Large intestine (tissue), 12 donors: ENCODE results near the gene CDC42EP3. TPM values are rescaled to one million over a fixed set of nuclear protein-coding genes. Genes with fewer than 3 reads are reported as not detected.

Source experiments
- DNase-seq, 2 donors: peaks; one replicate each; pipeline versions ENCODE4 v3.0.0 to v3.0.0-alpha.2; 2013
- H3K27ac ChIP-seq: one replicate; pipeline ENCODE4 v1.5.1; 2013; ENCODE audit warnings: low read length
- H3K27me3 ChIP-seq: 2 replicates; pipeline ENCODE4 v1.6.1; 2013; ENCODE audit warnings: low read length; ENCODE audit not compliant: control insufficient read depth, insufficient read depth
- H3K36me3 ChIP-seq: 2 replicates; pipeline ENCODE4 v1.6.1; 2013; ENCODE audit warnings: low read length; ENCODE audit not compliant: control insufficient read depth, insufficient read depth
- H3K4me1 ChIP-seq: one replicate; pipeline ENCODE4 v1.6.1; 2013; ENCODE audit warnings: low read length; ENCODE audit not compliant: control insufficient read depth, insufficient read depth
- H3K4me3 ChIP-seq: one replicate; pipeline ENCODE4 v1.5.1; 2013; ENCODE audit warnings: low read length
- H3K9me3 ChIP-seq: one replicate; pipeline ENCODE4 v1.6.1; 2013; ENCODE audit warnings: mild to moderate bottlenecking, low read depth, low read length, moderate library complexity; ENCODE audit not compliant: control insufficient read depth
- WGBS: methylation state at CpG from one replicate; pipeline ENCODE4 v1.1.5; 2013; ENCODE audit warnings: low lambda C conversion rate; ENCODE audit not compliant: insufficient coverage; 5-methylcytosine and 5-hydroxymethylcytosine counted together
- long read RNA-seq, 11 donors: transcript quantifications; one replicate each; lab custom pipeline, GENCODE V29; 2026
- polyA plus RNA-seq: library from polyadenylated mRNA; unstranded; fragments of 120-200 nt; gene quantifications from one replicate; pipeline ENCODE4 v1.2.1, GENCODE V29; 2013

CDC42EP3 gene
- polyA plus RNA-seq, result 11.8 TPM
- long read RNA-seq, donor 1, full-length matches to known transcripts, result 2 of 2 reads
- long read RNA-seq, donor 1, partial matches to known transcripts, result 0 of 2 reads
- long read RNA-seq, donor 1, other reads (novel, unspliced or antisense), result 0 of 2 reads
- long read RNA-seq, donor 2, full-length matches to known transcripts, result 4 of 4 reads
- long read RNA-seq, donor 2, partial matches to known transcripts, result 0 of 4 reads
- long read RNA-seq, donor 2, other reads (novel, unspliced or antisense), result 0 of 4 reads
- long read RNA-seq, donor 3, result 0 reads
- long read RNA-seq, donor 4, result 0 reads
- long read RNA-seq, donor 5, full-length matches to known transcripts, result 3 of 3 reads
- long read RNA-seq, donor 5, partial matches to known transcripts, result 0 of 3 reads
- long read RNA-seq, donor 5, other reads (novel, unspliced or antisense), result 0 of 3 reads
- long read RNA-seq, donor 6, full-length matches to known transcripts, result 6 of 6 reads
- long read RNA-seq, donor 6, partial matches to known transcripts, result 0 of 6 reads
- long read RNA-seq, donor 6, other reads (novel, unspliced or antisense), result 0 of 6 reads
- long read RNA-seq, donor 7, full-length matches to known transcripts, result 10 of 10 reads
- long read RNA-seq, donor 7, partial matches to known transcripts, result 0 of 10 reads
- long read RNA-seq, donor 7, other reads (novel, unspliced or antisense), result 0 of 10 reads
- long read RNA-seq, donor 8, full-length matches to known transcripts, result 2 of 2 reads
- long read RNA-seq, donor 8, partial matches to known transcripts, result 0 of 2 reads
- long read RNA-seq, donor 8, other reads (novel, unspliced or antisense), result 0 of 2 reads
- long read RNA-seq, donor 9, full-length matches to known transcripts, result 3 of 3 reads
- long read RNA-seq, donor 9, partial matches to known transcripts, result 0 of 3 reads
- long read RNA-seq, donor 9, other reads (novel, unspliced or antisense), result 0 of 3 reads
- long read RNA-seq, donor 10, full-length matches to known transcripts, result 5 of 5 reads
- long read RNA-seq, donor 10, partial matches to known transcripts, result 0 of 5 reads
- long read RNA-seq, donor 10, other reads (novel, unspliced or antisense), result 0 of 5 reads
- long read RNA-seq, donor 11, full-length matches to known transcripts, result 4 of 4 reads
- long read RNA-seq, donor 11, partial matches to known transcripts, result 0 of 4 reads
- long read RNA-seq, donor 11, other reads (novel, unspliced or antisense), result 0 of 4 reads

GRCh38 chr2:37671009-37671815 is at the start of gene CDC42EP3:
Gene CDC42EP3 (minus strand): TSS chr2:37671642. CDS start chr2:37646587, 25,055 bp downstream.
- WGBS, result no CpG with 5 or more reads among the region's 90 CpGs
- peak in 1 of 2 donors; percentile 51 for DNase-seq
- H3K4me1 ChIP-seq, result peaks cover 3% of the 10 kb centered on the region

GRCh38 chr2:37721201-37721560 is 49.7 kb upstream of the CDC42EP3 start:
- Histone ChIP-seq H3K4me3 (no peak overlapping the region), H3K4me1 (no peaks in the 10 kb centered on the region), H3K27me3 (no peaks in the 10 kb centered on the region), H3K36me3 (no peaks in the 10 kb centered on the region), H3K9me3 (no peaks in the 10 kb centered on the region), H3K27ac (no peak overlapping the region)
- no peak for DNase-seq
- no CpG with 5 or more reads among the region's 2 CpGs for WGBS

More at GRCh38 chr2:37671009-37671815, at the start of gene CDC42EP3:
- peak within 1 kb of the TSS; percentile 52 for H3K27ac ChIP-seq
- H3K9me3 ChIP-seq, result no peaks in the 10 kb centered on the region
- H3K4me3 ChIP-seq, result peak within 1 kb of the TSS; percentile 65
- H3K36me3 ChIP-seq, result no peaks in the 10 kb centered on the region
- peaks cover 22% of the 10 kb centered on the region for H3K27me3 ChIP-seq

GRCh38 chr2:37720533-37721200 is 49.2 kb upstream of the CDC42EP3 start:
- DNase-seq, result no peak
- no peaks in the 10 kb centered on the region for H3K4me1 ChIP-seq
- no peak overlapping the region for H3K27ac ChIP-seq
- H3K36me3 ChIP-seq, result no peaks in the 10 kb centered on the region
- H3K4me3 ChIP-seq, result no peak overlapping the region
- H3K27me3 ChIP-seq, result no peaks in the 10 kb centered on the region
- H3K9me3 ChIP-seq, result no peaks in the 10 kb centered on the region
- WGBS, result 100% methylated on average over 2 of the region's 6 CpGs

GRCh38 chr2:37718515-37719161 is 47.2 kb upstream of the CDC42EP3 start:
- no peak for DNase-seq
- no peak overlapping the region for H3K27ac ChIP-seq
- no peaks in the 10 kb centered on the region for H3K27me3 ChIP-seq
- no peaks in the 10 kb centered on the region for H3K9me3 ChIP-seq
- no peak overlapping the region for H3K4me3 ChIP-seq
- no peaks in the 10 kb centered on the region for H3K4me1 ChIP-seq
- H3K36me3 ChIP-seq, result no peaks in the 10 kb centered on the region
- 78% methylated on average over 3 of the region's 7 CpGs for WGBS

- no peak overlapping the region for H3K4me3 ChIP-seq
- no peak for DNase-seq
- no peaks in the 10 kb centered on the region for H3K27me3 ChIP-seq
- H3K27ac ChIP-seq, result no peak overlapping the region
- no peaks in the 10 kb centered on the region for H3K9me3 ChIP-seq
- H3K4me1 ChIP-seq, result no peaks in the 10 kb centered on the region
- WGBS, result 100% methylated on average over 1 of the region's 3 CpGs
- no peaks in the 10 kb centered on the region for H3K36me3 ChIP-seq
Measured at GRCh38 chr2:37713258-37713700, 41.8 kb upstream of the CDC42EP3 start.

GRCh38 chr2:37711831-37712230 is 40.4 kb upstream of the CDC42EP3 start:
- DNase-seq, result no peak
- no peaks in the 10 kb centered on the region for H3K36me3 ChIP-seq
- H3K27ac ChIP-seq, result no peak overlapping the region
- no peaks in the 10 kb centered on the region for H3K27me3 ChIP-seq
- no peaks in the 10 kb centered on the region for H3K9me3 ChIP-seq
- WGBS, result no CpG with 5 or more reads among the region's 2 CpGs
- H3K4me1 ChIP-seq, result no peaks in the 10 kb centered on the region
- H3K4me3 ChIP-seq, result no peak overlapping the region

GRCh38 chr2:37711308-37711731 is 39.9 kb upstream of the CDC42EP3 start:
- Histone ChIP-seq H3K4me1 (no peaks in the 10 kb centered on the region), H3K9me3 (no peaks in the 10 kb centered on the region), H3K4me3 (no peak overlapping the region), H3K27ac (no peak overlapping the region), H3K27me3 (no peaks in the 10 kb centered on the region), H3K36me3 (no peaks in the 10 kb centered on the region)
- no CpG with 5 or more reads among the region's 1 CpG for WGBS
- no peak for DNase-seq

- Histone ChIP-seq H3K36me3 (no peaks in the 10 kb centered on the region), H3K4me3 (no peak overlapping the region), H3K4me1 (no peaks in the 10 kb centered on the region), H3K9me3 (no peaks in the 10 kb centered on the region), H3K27me3 (no peaks in the 10 kb centered on the region), H3K27ac (no peak overlapping the region)
- no peak for DNase-seq
- WGBS, result 60% methylated on average over 2 of the region's 4 CpGs
Measured at GRCh38 chr2:37709111-37709510, 37.7 kb upstream of the CDC42EP3 start.

- no peak overlapping the region for H3K4me3 ChIP-seq
- no peak for DNase-seq
- 57% methylated on average over 1 of the region's 2 CpGs for WGBS
- no peaks in the 10 kb centered on the region for H3K9me3 ChIP-seq
- H3K4me1 ChIP-seq, result no peaks in the 10 kb centered on the region
- H3K27me3 ChIP-seq, result no peaks in the 10 kb centered on the region
- no peaks in the 10 kb centered on the region for H3K36me3 ChIP-seq
- no peak overlapping the region for H3K27ac ChIP-seq
Measured at GRCh38 chr2:37708146-37708545, 36.7 kb upstream of the CDC42EP3 start.
